Stimulated activated CD4-positive, alpha-beta T cell treated with anti-CD3 and anti-CD28 coated beads, Interleukin-1b, Interleukin-23, amount 100 ng/mL, for 1 hour (primary cell): Measurements from ENCODE around the gene CWC15.
"Not testable (repeated sequence)": the region's sequence is repeated elsewhere in the genome, so short reads cannot be mapped to it uniquely, and the experiment has no call there.

Source experiments
- DNase-seq, 2 donors: peaks; one replicate each; pipeline ENCODE4 v3.0.0-alpha.2; 2020; ENCODE audit warnings: low read depth in 2 of 2

The CWC15 gene

DNA sequence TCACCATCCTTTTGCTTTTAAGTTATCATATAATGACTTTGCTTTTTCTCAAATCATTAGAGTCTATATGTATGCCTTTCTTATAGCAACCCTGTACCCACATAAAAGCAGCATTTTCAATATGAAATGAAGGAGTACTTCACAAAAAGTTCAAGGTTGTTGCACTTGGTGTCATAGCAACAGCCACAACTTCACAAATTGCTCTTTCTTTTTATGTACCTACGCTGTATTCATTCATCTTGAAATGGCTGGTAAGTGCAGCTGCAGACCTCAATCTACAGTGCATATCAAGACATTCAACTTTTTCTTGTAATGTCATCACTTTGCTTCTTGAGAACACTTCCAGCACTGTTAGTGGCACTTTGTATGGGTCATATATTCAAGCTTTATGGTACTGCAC is 18.6 kb downstream of the CWC15 start:
- DNase-seq: no peak

DNA sequence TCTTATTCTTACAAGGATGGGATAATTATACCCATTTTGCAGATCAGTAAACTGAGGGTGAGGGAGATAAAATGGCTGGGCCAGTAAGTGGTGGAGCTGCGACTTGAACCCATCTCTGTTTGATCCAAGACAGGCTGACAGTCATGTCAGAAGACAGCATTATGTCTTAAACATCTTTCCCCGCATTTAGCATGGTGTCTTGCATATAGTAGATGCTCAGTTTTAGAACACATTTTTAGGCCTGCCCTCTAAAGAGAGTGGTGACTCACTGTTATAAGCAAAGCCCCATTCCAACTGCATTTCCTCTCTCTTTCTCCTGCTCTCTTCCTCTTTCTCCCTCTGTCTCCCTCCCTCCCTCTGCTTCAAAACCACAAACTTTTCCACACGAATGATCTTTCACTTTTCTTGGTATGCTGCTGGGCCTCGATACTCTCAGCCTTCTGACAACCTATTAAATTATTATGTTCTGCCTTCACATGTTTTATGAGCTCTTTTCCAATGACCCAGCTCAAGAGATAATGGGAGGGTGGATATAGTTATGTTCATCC is 25.2 kb downstream of the CWC15 start:
- no peak for DNase-seq

DNA sequence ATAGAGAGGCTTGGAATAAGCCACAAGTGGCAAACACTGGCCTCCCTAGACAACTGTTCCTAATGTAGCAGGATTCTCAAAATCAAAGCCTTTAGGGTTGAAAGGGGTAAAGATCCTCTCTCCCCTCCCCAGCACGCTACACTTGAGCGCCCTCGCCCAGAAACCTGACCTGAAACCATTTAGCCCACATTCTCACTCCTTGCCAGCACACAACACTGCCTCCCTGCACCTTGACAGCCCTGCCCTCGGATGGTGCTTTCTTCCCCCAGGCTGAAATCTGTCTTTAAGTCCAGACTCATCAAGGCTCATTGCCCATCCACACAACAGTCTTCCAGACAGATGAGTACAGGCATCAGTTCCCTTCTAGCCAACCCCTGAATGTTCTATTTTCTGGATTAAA is 26.5 kb downstream of the CWC15 start:
- DNase-seq: no peak

DNA sequence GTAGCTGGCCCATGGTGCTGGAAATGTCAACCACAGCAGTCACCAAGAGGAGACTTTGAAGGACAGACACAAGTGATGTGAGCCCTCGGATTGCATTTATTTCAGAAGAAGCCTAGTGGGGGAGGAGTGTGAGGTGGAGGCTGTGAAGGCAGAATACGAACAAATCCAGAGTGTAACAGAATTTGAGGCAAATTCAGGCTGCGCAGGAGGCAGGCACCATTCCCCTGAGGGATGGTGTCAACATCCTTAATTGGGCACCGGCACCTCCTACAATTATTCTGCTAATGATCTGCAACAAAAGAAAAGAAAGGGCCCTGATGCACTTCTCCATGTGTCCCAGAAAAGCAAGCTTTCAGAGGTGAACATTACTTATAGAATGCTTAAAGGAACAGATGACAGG is 32.2 kb downstream of the CWC15 start:
- DNase-seq: no peak

DNA sequence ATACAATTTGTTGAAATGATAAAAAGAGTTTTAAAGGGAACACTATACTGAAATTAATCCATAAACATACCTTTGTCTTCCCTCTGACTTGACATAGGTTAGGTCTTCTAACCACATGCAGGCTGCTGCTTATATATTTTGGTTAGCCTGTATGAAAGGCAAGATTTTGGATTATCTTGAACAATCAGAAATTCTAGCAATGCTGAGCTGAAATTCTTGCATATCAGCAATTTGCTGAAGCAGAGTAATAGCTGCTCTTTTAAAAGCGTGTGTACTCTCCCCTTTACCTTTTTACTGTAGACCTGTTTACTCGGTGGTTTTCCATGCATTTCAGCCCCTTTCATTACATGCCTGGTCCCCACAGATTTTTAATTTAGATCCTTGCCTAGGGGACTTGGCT is 34.0 kb downstream of the CWC15 start:
- DNase-seq: no peak

DNA sequence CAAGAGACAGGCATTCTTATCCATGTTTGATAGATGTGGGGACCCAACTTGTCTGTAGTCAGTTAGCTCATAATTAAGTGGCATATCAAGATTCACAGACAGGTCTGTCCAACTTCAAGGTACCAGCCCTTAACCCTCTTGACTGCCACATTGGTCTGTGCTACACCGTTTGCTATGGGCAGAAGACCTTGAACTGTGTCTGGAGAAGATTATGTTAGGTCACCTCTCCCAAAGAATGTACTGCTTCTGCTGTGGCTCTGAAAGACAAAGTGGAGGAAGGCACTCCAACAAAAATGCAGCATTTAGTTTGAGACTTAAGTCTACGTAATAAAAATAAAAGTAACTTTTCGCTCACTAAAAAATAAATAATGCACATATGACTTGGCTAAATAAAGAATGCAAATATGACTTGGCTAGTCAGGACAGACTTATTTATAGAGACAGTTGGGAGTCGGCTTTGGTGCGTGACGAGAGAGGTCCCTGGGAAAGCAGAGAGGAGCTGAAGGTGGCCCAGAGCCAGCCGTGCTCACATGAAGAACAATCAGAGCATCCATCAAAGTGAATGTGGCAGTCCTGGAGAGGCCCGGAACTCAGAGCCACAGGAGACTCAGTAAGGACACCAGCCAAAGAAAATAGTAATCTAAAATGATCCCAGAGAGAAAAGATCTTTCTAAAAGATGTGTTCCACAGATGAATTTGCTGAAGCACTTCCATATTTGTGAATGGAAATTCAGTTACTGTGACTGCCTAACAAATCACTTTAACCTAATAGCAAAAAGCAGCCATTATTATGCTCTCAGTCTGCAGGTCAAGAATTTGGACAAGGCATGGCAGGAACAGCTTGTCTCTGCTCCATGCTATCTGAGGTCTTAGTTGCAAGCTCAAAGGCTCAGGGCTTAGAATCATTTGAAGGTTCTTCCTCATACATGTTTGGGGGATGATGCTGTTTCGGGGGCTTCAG is 35.0 kb downstream of the CWC15 start:
- DNase-seq: no peak

- no peak for DNase-seq
Measured at GRCh38 chr11:94934846-94935245, 38.5 kb downstream of the CWC15 start.

- no peak for DNase-seq
Measured at GRCh38 chr11:94934362-94934761, 39.0 kb downstream of the CWC15 start.

GRCh38 chr11:94933223-94934130 is 39.9 kb downstream of the CWC15 start:
- no peak for DNase-seq

GRCh38 chr11:94932503-94932902 is 40.9 kb downstream of the CWC15 start:
- no peak for DNase-seq

- DNase-seq: not testable (repeated sequence)
Measured at GRCh38 chr11:94932072-94932471, 41.3 kb downstream of the CWC15 start.

DNA sequence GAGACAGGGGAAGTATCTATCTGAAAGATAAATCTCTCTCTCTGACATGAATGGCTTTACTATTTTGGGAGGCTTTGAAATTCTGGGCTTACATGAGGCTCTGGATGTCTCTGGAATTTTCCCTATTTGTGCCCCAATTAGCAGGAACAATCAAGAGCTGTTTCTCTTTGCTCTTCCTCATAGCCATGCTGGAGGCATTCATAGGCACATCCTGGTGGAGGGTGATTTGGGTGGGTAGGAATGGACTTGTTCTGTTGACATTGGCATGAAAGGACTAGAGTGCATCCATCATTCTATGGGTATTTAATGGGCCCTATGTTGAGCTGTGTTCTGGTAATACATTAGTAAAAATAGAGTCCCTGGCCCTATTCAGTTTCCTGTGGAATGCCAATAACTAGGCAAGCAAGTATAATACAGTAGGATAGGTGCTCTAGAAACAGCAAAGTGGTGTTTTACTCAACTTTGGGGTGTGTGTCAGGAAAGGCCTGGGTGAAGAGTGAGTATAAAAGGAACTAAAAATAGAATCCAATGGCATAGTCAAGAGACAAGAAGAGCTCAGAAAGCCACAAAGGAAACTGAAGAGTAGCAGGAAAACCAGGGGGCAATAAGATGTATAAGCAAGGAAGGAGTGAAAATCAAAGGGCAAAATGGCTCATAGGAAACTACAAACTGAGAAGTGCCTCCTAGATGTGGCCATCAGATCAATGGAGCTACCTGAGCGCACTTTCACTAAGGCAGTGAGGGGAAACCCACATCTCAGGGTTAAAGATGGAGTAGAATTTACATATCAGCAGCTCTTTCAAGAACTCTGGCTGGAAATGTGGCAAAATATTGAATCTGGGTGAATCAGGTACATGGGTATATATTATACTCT is 45.0 kb downstream of the CWC15 start:
- no peak for DNase-seq

DNA sequence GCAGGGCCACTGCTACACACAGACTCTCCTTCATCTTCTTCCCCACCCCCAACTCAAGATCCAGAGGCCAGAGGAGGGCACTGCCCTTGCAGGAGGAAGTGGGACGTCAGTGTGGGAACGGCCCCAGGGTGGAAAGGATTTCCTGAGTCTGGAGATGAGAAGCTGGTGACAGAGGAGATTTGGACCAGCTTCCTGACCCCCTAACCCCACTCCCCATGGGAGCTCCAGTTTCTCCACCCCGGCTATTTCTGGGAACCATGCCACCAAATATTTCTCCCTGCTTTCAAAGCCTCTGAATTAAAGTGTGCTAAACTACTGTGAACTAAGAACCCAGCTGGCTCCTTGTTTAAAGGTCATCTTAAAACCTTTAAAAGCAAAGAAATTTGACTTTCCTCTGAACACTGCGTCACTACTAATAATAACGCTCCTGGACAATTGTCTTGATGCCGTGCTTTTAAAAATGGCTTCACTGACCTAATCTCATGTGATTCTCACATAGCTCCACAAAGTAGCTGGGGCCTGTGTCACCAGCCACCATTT is 46.6 kb downstream of the CWC15 start:
- DNase-seq: no peak

DNA sequence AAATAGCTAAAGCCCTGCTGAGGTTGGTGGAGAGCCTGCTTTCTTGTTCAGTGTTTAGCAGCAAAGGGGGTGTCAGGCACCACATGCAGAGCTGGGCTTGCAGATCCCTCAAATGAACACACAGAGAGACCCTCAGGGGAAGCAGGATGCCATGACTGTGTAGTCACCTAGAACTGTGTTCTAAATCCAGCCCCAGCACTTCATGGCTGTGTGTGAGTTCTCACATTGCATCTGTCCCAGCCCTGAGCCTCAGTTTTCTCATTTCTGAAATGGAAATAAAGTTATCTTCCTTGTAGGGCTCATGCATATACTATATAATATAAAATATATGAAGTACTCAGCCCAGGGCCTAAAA is 47.1 kb downstream of the CWC15 start:
- DNase-seq: no peak

GRCh38 chr11:94925422-94926270 is 47.7 kb downstream of the CWC15 start:
- no peak for DNase-seq

GRCh38 chr11:94924612-94925011 is 48.7 kb downstream of the CWC15 start:
- DNase-seq: no peak

- no peak for DNase-seq
Measured at GRCh38 chr11:94924171-94924572, 49.2 kb downstream of the CWC15 start.

GRCh38 chr11:94923004-94923334 is 50.4 kb downstream of the CWC15 start:
- DNase-seq: no peak

GRCh38 chr11:94922321-94923003 is 50.9 kb downstream of the CWC15 start:
- DNase-seq: no peak

DNA sequence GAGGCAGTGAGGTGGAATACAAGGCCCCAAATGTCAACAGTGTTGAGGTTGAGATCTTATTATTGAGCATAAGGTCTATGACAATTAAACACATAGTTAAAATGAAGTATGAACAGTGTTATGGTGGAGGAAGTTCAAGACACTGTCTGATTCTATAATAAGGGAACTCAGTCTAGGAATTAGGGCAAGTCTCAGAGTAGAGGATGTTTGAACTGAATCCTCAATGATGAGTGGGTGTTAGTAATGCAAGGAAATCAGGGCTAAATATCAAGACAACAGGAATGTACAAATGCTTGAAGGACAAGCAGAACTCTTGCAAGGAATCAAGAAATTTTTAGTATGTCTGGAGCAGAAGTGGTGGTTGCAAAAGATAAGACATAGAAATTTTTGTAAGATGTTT is 53.0 kb downstream of the CWC15 start:
- DNase-seq: no peak
